ENCODE data around the gene ABCC8.

GRCh38 chr11:17389957-17390649 lies 86.5 kb downstream of the ABCC8 start:
- TF ChIP-seq GATA2 (IDR thresholded peaks at IDR 0.05; ENCODE audit: low read depth, low read length) (no peak), GATA3 (IDR thresholded peaks at IDR 0.05; ENCODE audit: low read depth, low read length) (no peak)
